IPS-NIHi7 (cell line): ENCODE measurements around the gene ZC3H12C.
"Not testable (repeated sequence)": the region's sequence is repeated elsewhere in the genome, so short reads cannot be mapped to it uniquely, and the experiment has no call there.

Source experiments
- DNase-seq: peaks from one replicate; pipeline ENCODE4 v3.0.0; 2012; ENCODE audit warnings: mixed read lengths; ENCODE audit errors: extremely low spot score

ZC3H12C gene

GRCh38 chr11:110179064-110179463, 85.9 kb downstream of the ZC3H12C start:
- no peak for DNase-seq

GRCh38 chr11:110182886-110183285, 89.7 kb downstream of the ZC3H12C start:
- no peak for DNase-seq

GRCh38 chr11:110184456-110184855, 91.3 kb downstream of the ZC3H12C start:
- no peak for DNase-seq

GRCh38 chr11:110185121-110185591, 92.0 kb downstream of the ZC3H12C start:
- no peak for DNase-seq

- DNase-seq: no peak
Measured at GRCh38 chr11:110185599-110185998, 92.4 kb downstream of the ZC3H12C start.

- no peak for DNase-seq
Measured at GRCh38 chr11:110186456-110186855, 93.3 kb downstream of the ZC3H12C start.

- DNase-seq: no peak
Measured at GRCh38 chr11:110186867-110187266, 93.7 kb downstream of the ZC3H12C start.

GRCh38 chr11:110187731-110188130, 94.5 kb downstream of the ZC3H12C start:
- DNase-seq: no peak

- DNase-seq: no peak
Measured at GRCh38 chr11:110190885-110191284, 97.7 kb downstream of the ZC3H12C start.

- not testable (repeated sequence) for DNase-seq
Measured at GRCh38 chr11:110192604-110193282, 99.6 kb downstream of the ZC3H12C start.

GRCh38 chr11:110194211-110194766, 101.1 kb downstream of the ZC3H12C start:
- not testable (repeated sequence) for DNase-seq

GRCh38 chr11:110196241-110196754, 103.1 kb downstream of the ZC3H12C start:
- DNase-seq: no peak

GRCh38 chr11:110196884-110197420, 103.8 kb downstream of the ZC3H12C start:
- DNase-seq: no peak

- no peak for DNase-seq
Measured at GRCh38 chr11:110198031-110198729, 105.0 kb downstream of the ZC3H12C start.

GRCh38 chr11:110199184-110199981, 106.2 kb downstream of the ZC3H12C start:
- DNase-seq: no peak

GRCh38 chr11:110200241-110200640, 107.0 kb downstream of the ZC3H12C start:
- DNase-seq: no peak

GRCh38 chr11:110200836-110201235, 107.6 kb downstream of the ZC3H12C start:
- DNase-seq: no peak

GRCh38 chr11:110207123-110207522, 113.9 kb downstream of the ZC3H12C start:
- DNase-seq: no peak

GRCh38 chr11:110208678-110209312, 115.6 kb downstream of the ZC3H12C start:
- DNase-seq: not testable (repeated sequence)

- DNase-seq: not testable (repeated sequence)
Measured at GRCh38 chr11:110209313-110209694, 116.1 kb downstream of the ZC3H12C start.
